Posterior vena cava (tissue), 2 donors: ENCODE results near the gene MAST2. TPM values are rescaled to one million over a fixed set of nuclear protein-coding genes. Genes with fewer than 3 reads are reported as not detected.

Experiments
- DNase-seq: peaks from one replicate; pipeline ENCODE4 v3.0.0-alpha.2; 2020; ENCODE audit warnings: low spot score
- intact Hi-C, 2 donors: fragments of 100-400 bp; cut with DNase I; formaldehyde crosslinking; loops; one replicate each; pipeline versions ENCODE4 v1.14.1 to v1.14.2; 2022 to 2023
- total RNA-seq, 2 donors: library from RNA; stranded (reverse); fragmentation: NEBNext Ultra II Directional; extraction: Animal tissue kit (Norgen Biotek cat#: 25700); gene quantifications; one replicate each; pipeline ENCODE4 v1.2.1, GENCODE V29; 2021
- donor health status: DM: yes; HTN: yes; CAD: no.
- donor health status: DM: yes; HTN: yes; CAD: no.

The MAST2 gene
- total RNA-seq, 2 donors from 2014 or later = 35.4 to 44.9 TPM

- intact Hi-C loops = no loop called here
Observed at GRCh38 chr1:45968941-45969666, 165.7 kb downstream of the MAST2 start.

GRCh38 chr1:45969866-45970265, 166.5 kb downstream of the MAST2 start:
- intact Hi-C loops = no loop called here
- DNase-seq = no peak

More at GRCh38 chr1:45968941-45969666, 165.7 kb downstream of the MAST2 start:
- no peak for DNase-seq

DNA sequence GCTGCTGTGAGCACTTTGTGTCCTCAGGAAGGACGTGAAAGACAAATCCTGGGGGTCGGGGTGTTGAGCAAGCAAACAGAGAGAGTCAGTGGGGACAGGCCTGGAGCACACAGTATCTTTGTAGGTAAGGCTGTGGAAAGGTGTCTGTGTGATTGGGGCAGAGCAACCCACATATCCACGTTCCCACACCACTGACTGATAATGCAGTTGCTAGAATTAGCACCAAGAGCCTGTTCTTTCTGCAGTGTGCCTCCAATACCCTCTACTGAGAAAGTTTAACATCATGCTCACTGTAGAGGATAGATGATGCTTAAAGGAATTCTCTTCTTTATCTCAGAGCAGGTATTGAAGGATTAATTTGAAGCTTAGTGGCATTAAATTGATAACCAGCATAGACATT, 167.9 kb downstream of the MAST2 start:
- intact Hi-C loops = no loop called here
- DNase-seq = no peak

DNA sequence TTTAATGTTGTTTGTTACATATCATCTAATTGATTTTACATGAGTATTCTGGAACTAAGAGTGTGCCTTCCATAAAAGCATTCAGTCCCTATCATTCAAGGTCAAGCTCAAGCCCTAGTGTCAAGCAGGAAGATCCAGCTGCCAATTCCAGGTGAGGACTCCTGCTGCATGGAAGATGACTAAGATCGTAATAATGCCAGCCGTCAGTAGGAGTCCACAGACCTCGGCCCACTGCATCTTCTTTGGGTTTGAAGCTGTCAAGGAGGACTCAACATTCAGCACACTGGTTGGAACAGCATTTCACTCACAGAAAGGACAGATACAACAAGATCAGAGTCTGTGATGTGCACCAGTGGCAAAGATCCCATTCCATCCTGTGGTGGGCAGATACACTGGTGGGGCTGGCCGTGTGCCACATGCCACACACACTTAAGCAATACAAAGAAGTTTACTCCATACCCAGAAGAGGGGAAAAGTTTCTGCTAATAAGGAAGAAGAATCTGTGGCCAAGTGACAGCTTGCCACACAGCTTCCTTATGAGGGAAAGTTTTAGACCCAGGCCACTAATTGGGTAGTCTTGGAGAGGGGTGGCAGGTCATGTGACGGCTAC, 168.6 kb downstream of the MAST2 start:
- DNase-seq = no peak
- intact Hi-C loops = no loop called here

DNA sequence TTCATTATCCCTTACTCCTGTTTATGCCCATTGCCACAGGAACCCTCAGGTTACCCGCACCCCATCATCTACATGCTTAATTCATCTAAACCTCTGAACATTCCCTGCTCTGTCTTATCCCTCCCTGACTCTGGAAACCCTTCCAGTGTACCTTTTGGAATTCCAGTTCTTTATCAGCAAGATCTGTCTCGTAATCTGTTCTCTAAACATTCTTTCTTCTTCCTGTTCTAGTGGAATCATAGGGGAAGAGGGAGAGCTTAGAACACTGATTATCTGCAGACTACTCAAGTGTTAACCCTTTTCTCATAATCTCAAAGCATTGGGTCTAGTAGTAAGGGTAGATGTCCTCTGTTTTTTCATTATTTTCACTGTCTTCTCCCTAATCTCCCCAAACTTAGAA, 169.2 kb downstream of the MAST2 start:
- intact Hi-C loops = no loop called here
- no peak for DNase-seq

DNA sequence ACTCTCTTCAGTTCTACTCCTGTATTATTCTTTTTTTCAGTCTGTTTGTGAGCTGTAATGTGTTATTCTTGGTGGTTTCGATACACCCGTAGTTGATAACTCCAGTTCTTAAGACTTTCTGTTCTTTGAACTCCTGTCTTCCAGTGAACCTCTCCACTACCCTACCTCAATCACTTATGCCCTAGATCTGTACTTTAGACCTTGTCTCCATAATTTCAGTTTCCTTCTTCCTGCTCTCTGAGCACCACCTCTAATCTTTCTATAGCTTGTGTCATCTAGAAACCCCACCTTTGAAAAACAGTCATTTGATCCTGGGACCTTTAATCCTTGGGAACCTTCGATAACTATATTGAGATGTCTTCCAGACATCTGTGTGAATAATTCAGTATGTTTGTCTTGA, 169.7 kb downstream of the MAST2 start:
- DNase-seq = no peak
- intact Hi-C loops = no loop called here

DNA sequence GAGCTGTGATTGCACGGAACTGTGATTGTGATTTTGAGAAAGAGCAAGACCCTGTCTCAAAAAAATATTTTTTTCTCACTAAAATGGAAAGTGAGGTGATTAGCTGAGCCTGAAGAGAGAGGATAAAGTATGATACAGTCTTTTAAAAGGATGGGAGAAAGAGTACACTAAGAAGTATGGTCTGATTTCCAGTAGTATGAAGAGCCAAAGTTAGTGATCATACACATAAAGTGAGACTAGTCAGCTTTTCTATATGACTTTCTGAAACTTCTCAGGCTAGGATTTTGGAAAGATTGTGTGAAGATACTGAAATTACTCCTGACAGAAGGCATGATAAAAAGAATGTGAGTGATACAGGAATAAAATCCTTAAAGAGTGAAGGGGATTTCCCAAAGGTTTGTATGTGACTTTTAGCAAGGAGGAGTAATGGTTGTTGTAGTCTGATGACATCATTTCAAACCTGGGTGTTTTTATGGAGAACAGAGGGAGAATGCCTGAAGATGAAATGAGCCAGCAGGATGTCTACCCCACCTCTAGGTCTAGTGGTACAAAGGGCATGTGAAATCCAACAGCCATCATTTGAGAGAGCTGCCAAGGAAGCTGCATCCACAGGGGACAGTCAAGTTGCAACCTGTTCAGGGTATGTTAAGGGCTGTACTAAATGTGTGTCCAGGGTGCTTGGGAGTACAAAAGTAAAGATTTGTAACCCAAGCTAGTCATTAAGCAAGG, 171.3 kb downstream of the MAST2 start:
- intact Hi-C loops = no loop called here

GRCh38 chr1:45976623-45977022, 173.2 kb downstream of the MAST2 start:
- intact Hi-C loops = no loop called here

More for the DNA sequence above, 171.3 kb downstream of the MAST2 start:
- no peak for DNase-seq

GRCh38 chr1:45979074-45979777, 175.8 kb downstream of the MAST2 start:
- intact Hi-C loops = no loop called here
- no peak for DNase-seq

More at GRCh38 chr1:45976623-45977022, 173.2 kb downstream of the MAST2 start:
- no peak for DNase-seq

- intact Hi-C loops = no loop called here
- no peak for DNase-seq
Observed at GRCh38 chr1:45979778-45980176, 176.4 kb downstream of the MAST2 start.

DNA sequence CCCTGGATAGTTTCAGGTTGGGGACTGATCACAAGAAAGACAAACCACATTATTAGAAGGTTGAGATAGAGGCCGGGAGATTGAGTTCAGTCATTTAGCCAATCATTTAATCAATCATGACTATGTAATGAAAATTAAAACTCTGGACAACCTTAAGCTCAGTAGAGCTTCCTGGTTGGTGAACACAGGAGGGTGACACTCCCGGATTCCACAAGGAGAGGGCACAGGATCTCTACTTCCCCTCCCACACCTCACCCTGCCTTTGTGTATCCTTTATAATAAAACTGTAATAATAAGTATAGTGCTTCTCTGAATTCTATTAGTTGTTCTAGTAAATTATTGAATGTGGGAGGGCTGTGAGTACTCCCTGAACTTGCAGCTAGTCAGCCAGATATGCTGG, 178.9 kb downstream of the MAST2 start:
- intact Hi-C loops = no loop called here
- no peak for DNase-seq

DNA sequence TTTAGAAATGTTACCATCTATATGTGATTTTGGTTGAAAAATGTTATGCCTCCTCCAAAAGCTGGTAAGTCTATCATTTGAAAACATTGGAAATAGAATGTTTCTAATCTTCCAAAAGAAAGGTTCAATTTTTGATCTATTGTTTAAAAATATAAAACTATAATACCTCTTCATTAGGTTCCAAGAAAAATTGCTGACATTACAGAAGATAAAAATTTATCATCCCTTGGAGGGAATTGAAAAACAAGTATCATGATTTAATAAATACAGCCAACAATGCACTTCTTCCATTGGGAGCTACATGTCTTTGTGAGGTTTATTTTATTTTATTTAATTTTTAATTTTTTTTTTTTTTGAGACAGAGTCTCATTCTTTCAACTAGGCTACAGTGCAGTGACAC, 180.6 kb downstream of the MAST2 start:
- DNase-seq = no peak
- intact Hi-C loops = no loop called here

DNA sequence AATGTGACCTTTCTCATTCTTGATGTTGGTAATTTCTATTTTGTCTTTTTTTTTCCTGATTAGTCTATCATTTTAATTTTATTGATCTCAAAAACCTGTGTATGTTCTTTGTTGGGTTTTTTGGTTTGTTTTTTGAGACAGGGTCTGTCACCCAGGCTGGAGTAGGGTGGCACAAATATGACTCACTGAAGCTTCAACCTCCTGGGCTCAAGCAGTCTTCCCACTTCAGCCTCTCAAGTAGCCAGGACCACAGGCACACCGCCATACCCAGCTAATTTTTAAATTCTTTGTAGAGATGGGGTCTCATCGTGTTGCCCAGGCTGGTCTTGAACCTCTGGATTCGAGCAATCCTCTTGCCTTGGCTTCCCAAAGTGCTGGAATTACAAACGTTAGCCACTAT, 183.8 kb downstream of the MAST2 start:
- intact Hi-C loops = no loop called here
- no peak for DNase-seq

- no peak for DNase-seq
Observed at GRCh38 chr1:45989249-45989648, 185.8 kb downstream of the MAST2 start.

GRCh38 chr1:45994423-45994822, 191.0 kb downstream of the MAST2 start:
- DNase-seq = no peak
- intact Hi-C loops = no loop called here

More at GRCh38 chr1:45989249-45989648, 185.8 kb downstream of the MAST2 start:
- intact Hi-C loops = no loop called here

GRCh38 chr1:45995298-45995697, 191.9 kb downstream of the MAST2 start:
- DNase-seq = no peak
- intact Hi-C loops = no loop called here

GRCh38 chr1:45998020-45998617, 194.7 kb downstream of the MAST2 start:
- no peak for DNase-seq

GRCh38 chr1:45999507-45999906, 196.1 kb downstream of the MAST2 start:
- DNase-seq = no peak
- intact Hi-C loops = no loop called here

More at GRCh38 chr1:45998020-45998617, 194.7 kb downstream of the MAST2 start:
- intact Hi-C loops = no loop called here

- no peak for DNase-seq
- intact Hi-C loops = no loop called here
Observed at GRCh38 chr1:46001081-46001785, 197.8 kb downstream of the MAST2 start.
